IMR-90 (cell line): ENCODE results near the gene IGFL3. TPM values are rescaled to one million over a fixed set of nuclear protein-coding genes. Genes with fewer than 3 reads are reported as not detected.

Experiments
- ATAC-seq: fragments of 200-7000 bp; cut with Tn5 transposase; 2 replicates; pipeline ENCODE4 v1.9.1; 2020; ENCODE audit warnings: low read depth, mild to moderate bottlenecking, moderate library complexity
- BruUV-seq: library from RNA; stranded (reverse); fragments of 400-500 nt; replicated peaks from 2 replicates; lab custom pipeline; 2021; lab: Mats Ljungman, UMichigan
- CTCF ChIA-PET: fragments of 300-600 bp; formaldehyde crosslinking; extraction: SDS; loops from one replicate; lab custom pipeline; 2021; ENCODE audit warnings: antibody characterized with exemption; lab: Yijun Ruan, JAX
- POLR2A ChIA-PET: fragments of 300-600 bp; sonication (Branson Sonifier 250); formaldehyde crosslinking; loops from one replicate; lab custom pipeline; 2022; ENCODE audit warnings: antibody characterized with exemption; ENCODE audit not compliant: unreplicated experiment; lab: Charles Lee
- DNase-seq: peaks from one replicate; pipeline ENCODE4 v3.0.0; 2013
- H2AFZ ChIP-seq: replicated peaks from 2 replicates; pipeline ENCODE3; 2013; ENCODE audit warnings: low read length, mild to moderate bottlenecking; ENCODE audit not compliant: poor library complexity
- H2AK5ac ChIP-seq: 2 replicates; pipeline ENCODE4 v1.6.1; 2013; ENCODE audit warnings: low read depth, low read length, inconsistent platforms
- H2AK9ac ChIP-seq: replicated peaks from 2 replicates; pipeline ENCODE3; 2013; ENCODE audit warnings: mild to moderate bottlenecking, low read depth, low read length, moderate library complexity; ENCODE audit not compliant: poor library complexity
- H2BK120ac ChIP-seq: 2 replicates; pipeline ENCODE4 v1.6.1; 2013; ENCODE audit warnings: low read depth, low read length, inconsistent platforms
- H2BK15ac ChIP-seq: 3 replicates; pipeline ENCODE4 v1.6.1; 2013; ENCODE audit warnings: low read depth, low read length, inconsistent platforms
- H2BK20ac ChIP-seq: 2 replicates; pipeline ENCODE4 v1.6.1; 2013; ENCODE audit warnings: low read depth, mild to moderate bottlenecking, inconsistent platforms, low read length, moderate library complexity
- H2BK5ac ChIP-seq: 2 replicates; pipeline ENCODE4 v1.6.1; 2013; ENCODE audit warnings: mild to moderate bottlenecking, low read depth, low read length, inconsistent platforms; ENCODE audit not compliant: poor library complexity, severe bottlenecking
- H3K14ac ChIP-seq: replicated peaks from 2 replicates; pipeline ENCODE4 v1.6.1; 2013; ENCODE audit warnings: low read depth, low read length, inconsistent platforms
- H3K18ac ChIP-seq: 2 replicates; pipeline ENCODE4 v1.6.1; 2013; ENCODE audit warnings: low read depth, low read length, control low read depth
- H3K23ac ChIP-seq: 2 replicates; pipeline ENCODE4 v1.6.1; 2013; ENCODE audit warnings: low read depth, low read length, inconsistent platforms
- H3K27ac ChIP-seq: 2 replicates; pipeline ENCODE4 v1.5.1; 2013; ENCODE audit warnings: mild to moderate bottlenecking, control low read depth, low read length; ENCODE audit not compliant: insufficient read depth
- H3K27me3 ChIP-seq: 2 replicates; pipeline ENCODE4 v1.6.1; 2013; ENCODE audit warnings: low read length; ENCODE audit not compliant: control insufficient read depth, insufficient read depth
- H3K36me3 ChIP-seq: 2 replicates; pipeline ENCODE4 v1.6.1; 2013; ENCODE audit warnings: low read length, mixed read lengths; ENCODE audit not compliant: control insufficient read depth, insufficient read depth
- H3K4ac ChIP-seq: 2 replicates; pipeline ENCODE4 v1.6.1; 2013; ENCODE audit warnings: low read depth, low read length, inconsistent platforms
- H3K4me1 ChIP-seq: 2 replicates; pipeline ENCODE4 v1.6.1; 2013; ENCODE audit warnings: low read length, mixed read lengths; ENCODE audit not compliant: control insufficient read depth, insufficient read depth
- H3K4me2 ChIP-seq: 2 replicates; pipeline ENCODE4 v1.6.1; 2013; ENCODE audit warnings: low read depth, mild to moderate bottlenecking, control low read depth, low read length, moderate library complexity
- H3K4me3 ChIP-seq: 2 replicates; pipeline ENCODE4 v1.5.1; 2013; ENCODE audit warnings: low read depth, mild to moderate bottlenecking, control low read depth, low read length, moderate library complexity; ENCODE audit not compliant: insufficient read depth
- H3K56ac ChIP-seq: 2 replicates; pipeline ENCODE4 v1.6.1; 2013; ENCODE audit warnings: low read length, inconsistent platforms; ENCODE audit not compliant: insufficient read depth; ENCODE audit errors: extremely low read depth
- H3K79me1 ChIP-seq, 2 experiments: 2 replicates each; pipeline ENCODE4 v1.6.1; 2013; ENCODE audit warnings: low read length in 2 of 2, inconsistent platforms in 1 of 2, low read depth in 1 of 2
- H3K9ac ChIP-seq: 2 replicates; pipeline ENCODE4 v1.6.1; 2013; ENCODE audit warnings: low read depth, low read length, control low read depth
- H3K9me1 ChIP-seq: 2 replicates; pipeline ENCODE4 v1.6.1; 2013; ENCODE audit warnings: low read length, inconsistent platforms; ENCODE audit not compliant: insufficient read depth
- H3K9me3 ChIP-seq: 2 replicates; pipeline ENCODE4 v1.6.1; 2013; ENCODE audit warnings: low read length; ENCODE audit not compliant: control insufficient read depth, insufficient read depth
- H4K20me1 ChIP-seq: 2 replicates; pipeline ENCODE4 v1.6.1; 2013; ENCODE audit warnings: low read length, inconsistent platforms; ENCODE audit not compliant: insufficient read depth
- H4K5ac ChIP-seq: 2 replicates; pipeline ENCODE4 v1.6.1; 2013; ENCODE audit warnings: mild to moderate bottlenecking, low read depth, low read length, control low read depth
- H4K8ac ChIP-seq, 2 experiments: 2 replicates each; pipeline ENCODE4 v1.6.1; 2013; ENCODE audit warnings: low read depth in 2 of 2, low read length in 2 of 2, control low read depth in 1 of 2, inconsistent platforms in 1 of 2
- H4K91ac ChIP-seq: 2 replicates; pipeline ENCODE4 v1.6.1; 2013; ENCODE audit warnings: low read depth, low read length, inconsistent platforms; ENCODE audit not compliant: insufficient read depth
- CHD1 ChIP-seq: IDR thresholded peaks from 2 replicates; pipeline ENCODE4 v1.6.1; 2012; ENCODE audit warnings: low read depth, low read length, improper control_type of control experiment
- MAZ ChIP-seq: IDR thresholded peaks from 2 replicates; pipeline ENCODE4 v1.6.1; 2012; ENCODE audit warnings: low read depth, mild to moderate bottlenecking, low read length, improper control_type of control experiment, moderate library complexity, borderline replicate concordance
- NFE2L2 ChIP-seq: fragments of 150-350 bp; IDR thresholded peaks from 2 replicates; pipeline ENCODE4 v1.6.1; 2016; ENCODE audit warnings: low read depth, mild to moderate bottlenecking, low read length
- WGBS, 2 experiments: methylation state at CpG; one replicate each; pipeline versions ENCODE4 v1.1.5 to v1.1.7; 2013; ENCODE audit warnings: missing lambda C conversion rate in 2 of 2; ENCODE audit not compliant: insufficient read length in 1 of 2; ENCODE audit errors: extremely low coverage in 2 of 2; 5-methylcytosine and 5-hydroxymethylcytosine counted together
- dilution Hi-C: fragments of 300-500 bp; cut with HindIII; formaldehyde crosslinking; loops from one replicate; pipeline ENCODE4 v1.14.3; 2018; ENCODE audit warnings: low sequenced_read_pairs; ENCODE audit not compliant: unreplicated experiment
- in situ Hi-C: fragments of 300-500 bp; cut with MboI; formaldehyde crosslinking; loops from 3 replicates; pipeline ENCODE4 v1.14.3; 2019; ENCODE audit warnings: low sequenced_read_pairs, inconsistent platforms, mixed read lengths
- intact Hi-C: fragments of 100-400 bp; cut with micrococcal nuclease; formaldehyde crosslinking; loops from 2 replicates; pipeline ENCODE4 v1.10.0; 2022
- polyA plus RNA-seq, 3 experiments: library from polyadenylated mRNA; depleted of rRNA; stranded (reverse); fragments of >200 nt; gene quantifications; 2 replicates each; pipeline ENCODE4 v1.2.3, GENCODE V29; 2012; ENCODE audit warnings: low replicate concordance in 1 of 3
- total RNA-seq: library from RNA; depleted of rRNA; stranded (reverse); fragments of >200 nt; gene quantifications from 2 replicates; pipeline ENCODE4 v1.2.3, GENCODE V29; 2012
- TF ChIP-seq, protein P1 (sequence below): conservative IDR thresholded peaks from 2 replicates; pipeline ENCODE4 v1.5.1; 2012; ENCODE audit warnings: mild to moderate bottlenecking, low read depth, low read length, improper control_type of control experiment

The IGFL3 gene
- total and polyA plus RNA-seq, 2 of the 4 experiments (the other 2 are of a cell fraction) = not detected

DNA sequence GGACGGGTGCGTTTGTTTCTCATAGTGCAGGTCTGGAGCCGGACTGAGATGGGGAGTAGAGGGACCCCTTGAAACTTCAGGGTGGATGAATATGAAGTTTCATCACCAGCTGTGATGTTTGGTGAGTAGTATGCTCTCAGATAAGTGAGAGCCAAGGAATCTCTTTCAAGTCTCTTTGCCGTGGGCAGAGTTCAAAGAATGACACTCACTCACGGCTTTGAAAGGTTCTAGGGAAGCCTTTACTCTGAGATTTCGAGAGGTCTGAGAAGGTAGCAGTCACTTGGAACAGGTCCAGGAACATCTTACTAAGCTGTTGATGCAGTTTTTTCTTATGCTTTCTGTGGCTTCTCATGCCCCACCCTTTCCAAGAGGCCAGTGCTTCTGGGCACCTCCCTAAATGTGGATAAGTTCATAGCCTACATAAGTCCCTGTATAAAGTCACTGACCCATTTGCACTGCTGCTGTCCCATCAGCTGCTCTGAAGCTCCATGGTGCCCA lies 23.4 kb upstream of the IGFL3 start, which contains the start of gene IGFL2:
Gene IGFL2 (plus strand): TSS at position 448 of the 498 bp plus-strand sequence. CDS start 41 bp downstream, at position 489.
- Histone ChIP-seq H3K4me3 (no peak within 1 kb of the TSS), H3K79me1 (no peaks in the 10 kb centered on the region), H3K14ac (no peak within 1 kb of the TSS), H3K4ac (no peak within 1 kb of the TSS), H3K27me3 (peaks cover 48% of the 10 kb centered on the region), H3K4me2 (no peak within 1 kb of the TSS), H3K23ac (no peak within 1 kb of the TSS), H4K91ac (no peak within 1 kb of the TSS), H4K20me1 (no peaks in the 10 kb centered on the region), H2AFZ (no peak within 1 kb of the TSS), H2BK15ac (no peak within 1 kb of the TSS), H4K5ac (no peak within 1 kb of the TSS), H3K9me1 (no peaks in the 10 kb centered on the region), H3K27ac (no peak within 1 kb of the TSS), H2BK120ac (no peak within 1 kb of the TSS), H3K9ac (no peak within 1 kb of the TSS), H3K18ac (no peak within 1 kb of the TSS), H2AK9ac (no peak within 1 kb of the TSS), H3K4me1 (no peaks in the 10 kb centered on the region), H2AK5ac (no peak within 1 kb of the TSS), H3K56ac (no peak within 1 kb of the TSS), H3K9me3 (peaks cover 2% of the 10 kb centered on the region; the same call in 1 of the 2 replicates), H2BK5ac (no peak within 1 kb of the TSS), H3K36me3 (no peaks in the 10 kb centered on the region), H4K8ac (no peak within 1 kb of the TSS), H2BK20ac (no peak within 1 kb of the TSS)
- DNase-seq = no peak
- WGBS, 2 experiments = 76% methylated on average over 3 of the region's 6 CpGs; no CpG with 5 or more reads in 1 of the 2 experiments
- CTCF ChIA-PET = no interaction called here
- intact Hi-C loops (no loop called here), in situ Hi-C loops (no loop called here), dilution Hi-C loops (no loop called here)
- BruUV-seq = no TSS peak
- POLR2A ChIA-PET = no interaction called here
- TF ChIP-seq CHD1 = no peak
- no peak for TF ChIP-seq NFE2L2
- TF ChIP-seq, protein P1, sequence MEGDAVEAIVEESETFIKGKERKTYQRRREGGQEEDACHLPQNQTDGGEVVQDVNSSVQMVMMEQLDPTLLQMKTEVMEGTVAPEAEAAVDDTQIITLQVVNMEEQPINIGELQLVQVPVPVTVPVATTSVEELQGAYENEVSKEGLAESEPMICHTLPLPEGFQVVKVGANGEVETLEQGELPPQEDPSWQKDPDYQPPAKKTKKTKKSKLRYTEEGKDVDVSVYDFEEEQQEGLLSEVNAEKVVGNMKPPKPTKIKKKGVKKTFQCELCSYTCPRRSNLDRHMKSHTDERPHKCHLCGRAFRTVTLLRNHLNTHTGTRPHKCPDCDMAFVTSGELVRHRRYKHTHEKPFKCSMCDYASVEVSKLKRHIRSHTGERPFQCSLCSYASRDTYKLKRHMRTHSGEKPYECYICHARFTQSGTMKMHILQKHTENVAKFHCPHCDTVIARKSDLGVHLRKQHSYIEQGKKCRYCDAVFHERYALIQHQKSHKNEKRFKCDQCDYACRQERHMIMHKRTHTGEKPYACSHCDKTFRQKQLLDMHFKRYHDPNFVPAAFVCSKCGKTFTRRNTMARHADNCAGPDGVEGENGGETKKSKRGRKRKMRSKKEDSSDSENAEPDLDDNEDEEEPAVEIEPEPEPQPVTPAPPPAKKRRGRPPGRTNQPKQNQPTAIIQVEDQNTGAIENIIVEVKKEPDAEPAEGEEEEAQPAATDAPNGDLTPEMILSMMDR = no peak
- TF ChIP-seq MAZ = no peak
- no peak for ATAC-seq
